Nephron (organoid): ENCODE results near the gene COL18A1.

Experiments
- H3K27ac Mint-ChIP-seq, 3 experiments: 2 replicates each; pipeline ENCODE4 v1.8.0; 2020; ENCODE audit warnings: mixed read lengths in 3 of 3, mild to moderate bottlenecking in 2 of 3, moderate library complexity in 1 of 3
- H3K27me3 Mint-ChIP-seq: 2 replicates; pipeline ENCODE4 v1.8.0; 2021; ENCODE audit warnings: low read depth, mild to moderate bottlenecking, moderate library complexity, mixed read lengths
- H3K36me3 Mint-ChIP-seq: 2 replicates; pipeline ENCODE4 v1.8.0; 2020; ENCODE audit warnings: low read depth, mixed read lengths
- H3K4me1 Mint-ChIP-seq: 2 replicates; pipeline ENCODE4 v1.8.0; 2020; ENCODE audit warnings: mixed read lengths
- H3K4me3 Mint-ChIP-seq, 3 experiments: 2 replicates each; pipeline ENCODE4 v1.8.0; 2020; ENCODE audit warnings: mild to moderate bottlenecking in 3 of 3, mixed read lengths in 3 of 3, moderate library complexity in 2 of 3
- H3K9me3 Mint-ChIP-seq: 2 replicates; pipeline ENCODE4 v1.8.0; 2020; ENCODE audit warnings: mixed read lengths
- TF ChIP-seq, protein P1 (sequence below), 3 experiments: fragments of 200-600 bp; sonication (generic); IDR thresholded peaks; one replicate each; pipeline ENCODE4 v1.5.0; 2021; ENCODE audit warnings: antibody characterized with exemption in 3 of 3; ENCODE audit not compliant: unreplicated experiment in 3 of 3

COL18A1 gene

DNA sequence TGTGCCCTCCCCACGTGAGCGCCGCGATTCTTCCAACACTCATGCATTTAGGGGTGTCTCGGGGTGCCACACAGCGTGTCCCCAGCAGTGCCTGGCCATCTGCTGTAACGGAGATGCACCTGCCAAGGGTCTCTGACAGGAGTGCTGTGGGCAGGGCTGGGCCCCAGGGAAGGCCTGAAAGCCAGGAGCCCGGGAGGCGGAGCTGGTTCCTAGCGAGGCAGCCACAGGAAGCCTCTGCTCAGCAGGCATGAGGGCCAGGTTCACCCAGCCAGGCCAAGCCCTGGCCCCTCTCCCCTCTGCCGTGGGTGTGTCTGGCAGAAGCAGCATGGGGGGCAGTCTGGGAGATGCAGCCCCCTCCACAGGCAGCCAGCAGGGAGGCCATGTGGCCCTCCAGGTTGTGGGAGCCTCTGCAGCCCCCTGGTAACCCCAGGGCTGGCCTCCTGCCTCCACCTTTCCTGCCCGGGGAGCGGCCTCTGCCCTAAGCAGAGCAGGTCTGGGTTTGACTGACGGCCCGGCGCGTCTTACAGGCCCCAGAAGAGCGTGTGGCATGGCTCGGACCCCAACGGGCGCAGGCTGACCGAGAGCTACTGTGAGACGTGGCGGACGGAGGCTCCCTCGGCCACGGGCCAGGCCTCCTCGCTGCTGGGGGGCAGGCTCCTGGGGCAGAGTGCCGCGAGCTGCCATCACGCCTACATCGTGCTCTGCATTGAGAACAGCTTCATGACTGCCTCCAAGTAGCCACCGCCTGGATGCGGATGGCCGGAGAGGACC is 106.9 kb downstream of the COL18A1 start:
- TF ChIP-seq, protein P1, sequence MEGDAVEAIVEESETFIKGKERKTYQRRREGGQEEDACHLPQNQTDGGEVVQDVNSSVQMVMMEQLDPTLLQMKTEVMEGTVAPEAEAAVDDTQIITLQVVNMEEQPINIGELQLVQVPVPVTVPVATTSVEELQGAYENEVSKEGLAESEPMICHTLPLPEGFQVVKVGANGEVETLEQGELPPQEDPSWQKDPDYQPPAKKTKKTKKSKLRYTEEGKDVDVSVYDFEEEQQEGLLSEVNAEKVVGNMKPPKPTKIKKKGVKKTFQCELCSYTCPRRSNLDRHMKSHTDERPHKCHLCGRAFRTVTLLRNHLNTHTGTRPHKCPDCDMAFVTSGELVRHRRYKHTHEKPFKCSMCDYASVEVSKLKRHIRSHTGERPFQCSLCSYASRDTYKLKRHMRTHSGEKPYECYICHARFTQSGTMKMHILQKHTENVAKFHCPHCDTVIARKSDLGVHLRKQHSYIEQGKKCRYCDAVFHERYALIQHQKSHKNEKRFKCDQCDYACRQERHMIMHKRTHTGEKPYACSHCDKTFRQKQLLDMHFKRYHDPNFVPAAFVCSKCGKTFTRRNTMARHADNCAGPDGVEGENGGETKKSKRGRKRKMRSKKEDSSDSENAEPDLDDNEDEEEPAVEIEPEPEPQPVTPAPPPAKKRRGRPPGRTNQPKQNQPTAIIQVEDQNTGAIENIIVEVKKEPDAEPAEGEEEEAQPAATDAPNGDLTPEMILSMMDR (IDR thresholded peaks at IDR 0.05; ENCODE audit: unreplicated experiment in 3 of 3): no peak
- no peak overlapping the region for H3K27ac Mint-ChIP-seq
- peaks cover 4% of the 10 kb centered on the region for H3K36me3 Mint-ChIP-seq
- H3K9me3 Mint-ChIP-seq: no peaks in the 10 kb centered on the region
- no peaks in the 10 kb centered on the region for H3K4me1 Mint-ChIP-seq
- no peaks in the 10 kb centered on the region for H3K27me3 Mint-ChIP-seq
- no peak overlapping the region for H3K4me3 Mint-ChIP-seq

DNA sequence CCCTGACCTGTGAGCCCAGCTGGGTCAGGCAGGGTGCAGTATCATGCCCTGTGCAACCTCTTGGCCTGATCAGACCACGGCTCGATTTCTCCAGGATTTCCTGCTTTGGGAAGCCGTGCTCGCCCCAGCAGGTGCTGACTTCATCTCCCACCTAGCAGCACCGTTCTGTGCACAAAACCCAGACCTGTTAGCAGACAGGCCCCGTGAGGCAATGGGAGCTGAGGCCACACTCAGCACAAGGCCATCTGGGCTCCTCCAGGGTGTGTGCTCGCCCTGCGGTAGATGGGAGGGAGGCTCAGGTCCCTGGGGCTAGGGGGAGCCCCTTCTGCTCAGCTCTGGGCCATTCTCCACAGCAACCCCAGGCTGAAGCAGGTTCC is 107.6 kb downstream of the COL18A1 start:
- TF ChIP-seq, protein P1 (IDR thresholded peaks at IDR 0.05; ENCODE audit: unreplicated experiment in 3 of 3): no peak
- Mint-ChIP-seq H3K4me3 (no peak overlapping the region), H3K27me3 (no peaks in the 10 kb centered on the region), H3K36me3 (peaks cover 11% of the 10 kb centered on the region), H3K9me3 (no peaks in the 10 kb centered on the region), H3K27ac (no peak overlapping the region), H3K4me1 (no peaks in the 10 kb centered on the region)

DNA sequence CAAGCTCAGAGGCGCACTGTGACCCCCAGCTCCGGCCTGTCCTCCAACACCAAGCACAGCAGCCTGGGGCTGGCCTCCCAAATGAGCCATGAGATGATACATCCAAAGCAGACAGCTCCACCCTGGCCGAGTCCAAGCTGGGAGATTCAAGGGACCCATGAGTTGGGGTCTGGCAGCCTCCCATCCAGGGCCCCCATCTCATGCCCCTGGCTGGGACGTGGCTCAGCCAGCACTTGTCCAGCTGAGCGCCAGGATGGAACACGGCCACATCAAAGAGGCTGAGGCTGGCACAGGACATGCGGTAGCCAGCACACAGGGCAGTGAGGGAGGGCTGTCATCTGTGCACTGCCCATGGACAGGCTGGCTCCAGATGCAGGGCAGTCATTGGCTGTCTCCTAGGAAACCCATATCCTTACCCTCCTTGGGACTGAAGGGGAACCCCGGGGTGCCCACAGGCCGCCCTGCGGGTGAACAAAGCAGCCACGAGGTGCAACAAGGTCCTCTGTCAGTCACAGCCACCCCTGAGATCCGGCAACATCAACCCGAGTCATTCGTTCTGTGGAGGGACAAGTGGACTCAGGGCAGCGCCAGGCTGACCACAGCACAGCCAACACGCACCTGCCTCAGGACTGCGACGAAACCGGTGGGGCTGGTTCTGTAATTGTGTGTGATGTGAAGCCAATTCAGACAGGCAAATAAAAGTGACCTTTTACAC is 108.2 kb downstream of the COL18A1 start:
- Mint-ChIP-seq H3K9me3 (peaks cover 5% of the 10 kb centered on the region), H3K27me3 (no peaks in the 10 kb centered on the region), H3K27ac (no peak overlapping the region), H3K4me1 (no peaks in the 10 kb centered on the region), H3K4me3 (no peak overlapping the region), H3K36me3 (peaks cover 17% of the 10 kb centered on the region)
- TF ChIP-seq, protein P1 (IDR thresholded peaks at IDR 0.05; ENCODE audit: unreplicated experiment in 3 of 3): no peak

DNA sequence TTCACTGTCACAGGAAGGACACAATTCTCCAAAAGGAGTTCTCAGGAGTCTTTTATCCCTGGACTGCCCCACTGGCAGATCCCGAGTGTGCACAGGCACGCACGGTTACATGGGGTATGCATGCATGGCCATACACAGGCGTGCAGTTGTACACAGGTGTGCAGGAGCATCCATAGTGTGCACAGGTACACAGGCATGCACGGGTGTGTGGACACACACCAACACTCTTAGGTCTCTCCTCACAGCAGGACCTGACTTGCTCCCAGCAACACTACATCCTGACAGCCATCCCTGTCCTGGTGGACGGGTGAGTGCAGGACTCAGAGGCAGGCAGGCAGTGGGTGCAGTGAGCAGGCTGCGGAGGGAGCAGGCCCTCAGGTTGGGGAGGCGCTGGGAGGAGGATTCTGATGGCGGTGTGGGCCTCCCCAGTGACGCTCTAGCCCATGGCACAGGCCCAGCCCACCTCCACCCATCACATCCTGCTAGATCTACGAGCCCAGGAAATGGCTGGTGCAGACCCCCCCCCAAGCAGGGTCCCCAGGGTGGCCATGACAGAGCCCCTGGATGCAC is 108.9 kb downstream of the COL18A1 start:
- H3K4me1 Mint-ChIP-seq: no peaks in the 10 kb centered on the region
- no peak overlapping the region for H3K4me3 Mint-ChIP-seq
- H3K9me3 Mint-ChIP-seq: peaks cover 11% of the 10 kb centered on the region
- H3K36me3 Mint-ChIP-seq: peaks cover 23% of the 10 kb centered on the region
- H3K27me3 Mint-ChIP-seq: no peaks in the 10 kb centered on the region
- no peak overlapping the region for H3K27ac Mint-ChIP-seq
- TF ChIP-seq, protein P1 (IDR thresholded peaks at IDR 0.05; ENCODE audit: unreplicated experiment in 3 of 3): no peak

DNA sequence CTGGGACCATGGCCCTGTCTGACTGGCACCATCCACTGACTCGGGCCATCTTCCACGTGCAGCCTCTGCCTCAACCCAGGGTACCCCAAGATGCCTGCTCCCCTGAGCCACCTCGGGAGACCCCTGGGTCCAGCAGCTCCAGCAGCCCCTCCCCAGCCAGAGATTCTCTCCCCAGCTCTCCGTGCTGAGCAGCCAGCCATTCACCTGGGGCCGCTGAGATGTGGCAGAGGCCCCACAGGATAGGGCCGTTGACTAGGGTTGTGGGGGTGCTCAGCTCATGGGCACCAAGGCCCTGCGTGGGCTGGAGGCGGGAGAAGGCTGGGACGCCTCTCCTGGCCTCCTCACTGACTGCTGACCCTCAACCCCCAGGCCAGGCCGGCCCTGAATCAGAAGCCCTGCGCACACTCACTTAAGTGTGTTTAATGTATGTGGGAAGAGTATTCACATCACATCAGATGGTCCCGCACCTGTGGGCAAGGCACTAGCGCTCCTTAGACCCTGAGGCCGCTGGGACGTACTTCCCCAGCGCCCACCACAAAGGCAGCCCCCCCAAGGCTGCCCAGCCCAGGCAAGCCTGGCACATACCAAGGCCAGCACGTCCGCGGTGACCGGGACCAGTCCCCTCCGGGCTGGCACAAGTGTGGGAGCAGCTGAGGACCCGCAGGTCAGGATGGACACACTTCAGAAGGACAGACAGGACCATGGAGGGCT is 109.5 kb downstream of the COL18A1 start:
- TF ChIP-seq, protein P1 (IDR thresholded peaks at IDR 0.05; ENCODE audit: unreplicated experiment in 3 of 3): no peak
- Mint-ChIP-seq H3K4me1 (no peaks in the 10 kb centered on the region), H3K9me3 (peaks cover 18% of the 10 kb centered on the region), H3K27ac (no peak overlapping the region), H3K27me3 (no peaks in the 10 kb centered on the region), H3K36me3 (peaks cover 30% of the 10 kb centered on the region), H3K4me3 (no peak overlapping the region)
